OCI-LY7 (cell line): Measurements from ENCODE around the gene TAS1R2. TPM values are rescaled to one million over a fixed set of nuclear protein-coding genes. Genes with fewer than 3 reads are reported as not detected.

Experiments
- BruUV-seq: library from RNA; stranded (reverse); fragments of 400-500 nt; replicated peaks from 2 replicates; lab custom pipeline; 2021; lab: Mats Ljungman, UMichigan
- CTCF ChIA-PET: fragments of 300-600 bp; sonication (Branson Sonifier 250); formaldehyde crosslinking; loops from one replicate; lab custom pipeline; 2022; ENCODE audit warnings: antibody characterized with exemption; ENCODE audit not compliant: unreplicated experiment; lab: Charles Lee
- POLR2A ChIA-PET: fragments of 300-600 bp; sonication (Branson Sonifier 250); formaldehyde crosslinking; loops from one replicate; lab custom pipeline; 2022; ENCODE audit warnings: antibody characterized with exemption; lab: Charles Lee
- DNase-seq: peaks from one replicate; pipeline ENCODE4 v3.0.0-alpha.2; 2015; ENCODE audit warnings: low spot score
- H2AFZ ChIP-seq: fragments of 200-600 bp; sonication (generic), shearing (Covaris generic); 2 replicates; pipeline ENCODE4 v1.6.1; 2014; ENCODE audit warnings: mild to moderate bottlenecking, antibody characterized with exemption, low read length, moderate library complexity
- H3K27ac ChIP-seq: fragments of 200-600 bp; sonication (generic); 2 replicates; pipeline ENCODE4 v1.5.1; 2014; ENCODE audit warnings: mixed run types, low read depth, mild to moderate bottlenecking, moderate library complexity, low read length, inconsistent platforms; ENCODE audit not compliant: poor library complexity, severe bottlenecking
- H3K36me3 ChIP-seq: fragments of 200-600 bp; sonication (generic); 2 replicates; pipeline ENCODE4 v1.6.1; 2014; ENCODE audit warnings: mild to moderate bottlenecking, antibody characterized with exemption, low read length, moderate library complexity, mixed read lengths; ENCODE audit not compliant: insufficient read depth
- H3K4me1 ChIP-seq: fragments of 200-600 bp; sonication (generic); 2 replicates; pipeline ENCODE4 v1.5.1; 2014; ENCODE audit warnings: mild to moderate bottlenecking, low read length; ENCODE audit not compliant: insufficient read depth, poor library complexity, severe bottlenecking
- H3K4me2 ChIP-seq: fragments of 200-600 bp; sonication (generic); 2 replicates; pipeline ENCODE4 v1.6.1; 2014; ENCODE audit warnings: mild to moderate bottlenecking, low read length
- H3K4me3 ChIP-seq: fragments of 200-600 bp; sonication (generic); 2 replicates; pipeline ENCODE4 v1.5.1; 2014; ENCODE audit warnings: mild to moderate bottlenecking, low read depth, low read length; ENCODE audit not compliant: poor library complexity, severe bottlenecking
- H3K79me2 ChIP-seq: fragments of 200-600 bp; sonication (generic); 2 replicates; pipeline ENCODE4 v1.6.1; 2016; ENCODE audit warnings: low read depth, mild to moderate bottlenecking, low read length, moderate library complexity, mixed read lengths; ENCODE audit not compliant: insufficient read depth
- H3K9me2 ChIP-seq: fragments of 200-600 bp; sonication (generic); 2 replicates; pipeline ENCODE4 v1.6.1; 2016; ENCODE audit warnings: mild to moderate bottlenecking, low read length, mixed read lengths; ENCODE audit not compliant: insufficient read depth
- H3K9me3 ChIP-seq: fragments of 200-600 bp; sonication (generic); 2 replicates; pipeline ENCODE4 v1.6.1; 2014; ENCODE audit warnings: mild to moderate bottlenecking, mixed run types, low read length, mixed read lengths
- H4K20me1 ChIP-seq: fragments of 200-600 bp; sonication (generic); 2 replicates; pipeline ENCODE4 v1.6.1; 2014; ENCODE audit warnings: mild to moderate bottlenecking, antibody characterized with exemption, low read length, moderate library complexity, mixed read lengths; ENCODE audit not compliant: insufficient read depth
- EZH2phosphoT487 ChIP-seq: fragments of 200-600 bp; sonication (generic); IDR thresholded peaks from 2 replicates; pipeline ENCODE4 v1.6.1; 2018; ENCODE audit warnings: low read depth, borderline replicate concordance, mild to moderate bottlenecking, mixed run types, antibody characterized with exemption, low read length, moderate library complexity, mixed read lengths
- intact Hi-C: fragments of 100-400 bp; cut with micrococcal nuclease; formaldehyde crosslinking; loops from one replicate; pipeline ENCODE4 v1.10.0; 2022; ENCODE audit not compliant: unreplicated experiment
- total RNA-seq, 2 experiments: library from RNA; depleted of rRNA in 1 of 2; stranded (reverse); fragments of >200 nt in 1 of 2; shearing (Covaris generic) in 1 of 2; gene quantifications; 2 replicates each; pipeline ENCODE4 v1.2.3, GENCODE V29; 2014 to 2022
- TF ChIP-seq, protein P1 (sequence below): fragments of 200-600 bp; sonication (generic); conservative IDR thresholded peaks from 2 replicates; pipeline ENCODE4 v1.5.1; 2014; ENCODE audit warnings: mild to moderate bottlenecking, antibody characterized with exemption, low read length, moderate library complexity, mixed read lengths

Gene TAS1R2
- total RNA-seq, 2 experiments from 2014 or later = not detected

DNA sequence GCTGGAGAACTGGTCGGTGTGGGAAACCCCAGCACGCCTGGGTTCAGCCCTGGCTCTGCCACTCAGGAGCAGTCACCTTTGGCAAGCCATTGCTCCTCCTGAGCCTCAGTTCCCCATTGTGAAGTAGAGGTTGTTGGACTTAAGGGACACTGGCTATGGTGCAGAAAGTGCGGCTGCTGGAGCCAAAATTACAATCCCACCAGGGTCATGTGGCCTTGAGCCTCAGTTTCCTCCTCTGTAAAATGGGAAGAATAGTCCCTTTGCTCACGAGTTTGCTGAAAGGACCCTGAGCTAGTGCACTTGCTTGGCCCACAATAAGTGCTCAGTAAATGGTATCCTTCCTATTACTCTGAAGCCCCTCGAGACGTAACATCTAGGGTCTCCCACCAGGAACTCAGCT lies 14.6 kb upstream of the TAS1R2 start:
- H4K20me1 ChIP-seq = no peaks in the 10 kb centered on the region
- intact Hi-C loops = no loop called here
- TF ChIP-seq, protein P1, sequence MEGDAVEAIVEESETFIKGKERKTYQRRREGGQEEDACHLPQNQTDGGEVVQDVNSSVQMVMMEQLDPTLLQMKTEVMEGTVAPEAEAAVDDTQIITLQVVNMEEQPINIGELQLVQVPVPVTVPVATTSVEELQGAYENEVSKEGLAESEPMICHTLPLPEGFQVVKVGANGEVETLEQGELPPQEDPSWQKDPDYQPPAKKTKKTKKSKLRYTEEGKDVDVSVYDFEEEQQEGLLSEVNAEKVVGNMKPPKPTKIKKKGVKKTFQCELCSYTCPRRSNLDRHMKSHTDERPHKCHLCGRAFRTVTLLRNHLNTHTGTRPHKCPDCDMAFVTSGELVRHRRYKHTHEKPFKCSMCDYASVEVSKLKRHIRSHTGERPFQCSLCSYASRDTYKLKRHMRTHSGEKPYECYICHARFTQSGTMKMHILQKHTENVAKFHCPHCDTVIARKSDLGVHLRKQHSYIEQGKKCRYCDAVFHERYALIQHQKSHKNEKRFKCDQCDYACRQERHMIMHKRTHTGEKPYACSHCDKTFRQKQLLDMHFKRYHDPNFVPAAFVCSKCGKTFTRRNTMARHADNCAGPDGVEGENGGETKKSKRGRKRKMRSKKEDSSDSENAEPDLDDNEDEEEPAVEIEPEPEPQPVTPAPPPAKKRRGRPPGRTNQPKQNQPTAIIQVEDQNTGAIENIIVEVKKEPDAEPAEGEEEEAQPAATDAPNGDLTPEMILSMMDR = no peak
- no peak overlapping the region for H2AFZ ChIP-seq
- no peaks in the 10 kb centered on the region for H3K9me2 ChIP-seq
- no peak overlapping the region for H3K27ac ChIP-seq
- no peak overlapping the region for H3K4me2 ChIP-seq
- no peaks in the 10 kb centered on the region for H3K9me3 ChIP-seq
- no peak overlapping the region for H3K4me3 ChIP-seq
- ChIA-PET CTCF (no interaction called here), POLR2A (no interaction called here)
- BruUV-seq = no TSS peak
- no peaks in the 10 kb centered on the region for H3K79me2 ChIP-seq
- DNase-seq = no peak
- H3K4me1 ChIP-seq = no peaks in the 10 kb centered on the region
- H3K36me3 ChIP-seq = no peaks in the 10 kb centered on the region

DNA sequence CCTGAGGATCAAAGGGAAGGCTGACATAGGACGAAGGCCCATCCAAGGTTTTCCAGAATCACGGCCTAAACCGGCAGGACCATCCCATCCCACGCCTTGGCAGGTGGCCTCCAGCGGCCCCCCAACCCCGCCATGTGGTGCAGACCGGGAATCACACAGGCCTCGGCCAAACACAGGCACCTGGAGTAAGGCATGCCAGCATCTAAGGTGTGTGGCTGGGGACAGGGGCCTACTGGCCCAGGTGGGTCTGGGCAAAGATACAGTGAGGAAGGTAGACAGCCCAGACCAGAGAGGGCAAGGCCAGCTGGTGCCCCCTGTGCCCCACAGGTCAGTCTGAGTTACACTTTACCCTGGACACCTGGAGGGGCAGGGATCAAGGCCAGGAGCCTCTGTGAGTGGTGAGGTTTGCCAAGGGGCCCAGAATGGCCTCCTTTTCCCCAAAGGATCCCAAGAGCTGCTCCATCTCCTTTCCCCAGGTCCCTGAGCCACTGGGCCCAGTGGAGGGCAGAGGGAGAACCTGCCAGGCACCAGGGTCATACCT lies 12.7 kb upstream of the TAS1R2 start:
- intact Hi-C loops = no loop called here
- Histone ChIP-seq H3K9me3 (no peaks in the 10 kb centered on the region), H4K20me1 (no peaks in the 10 kb centered on the region), H3K4me2 (no peak overlapping the region), H3K79me2 (no peaks in the 10 kb centered on the region), H3K27ac (no peak overlapping the region), H3K4me3 (no peak overlapping the region), H3K9me2 (no peaks in the 10 kb centered on the region), H3K4me1 (no peaks in the 10 kb centered on the region), H2AFZ (no peak overlapping the region), H3K36me3 (no peaks in the 10 kb centered on the region)
- POLR2A ChIA-PET = no interaction called here
- DNase-seq = no peak
- no TSS peak for BruUV-seq
- CTCF ChIA-PET = interaction anchor here (0.5 kb wide), 1 partner anchor 1125 kb away, joined by 3 read pairs; no protein-coding TSS in a partner anchor
- TF ChIP-seq, protein P1 = no peak
- TF ChIP-seq EZH2phosphoT487 = no peak

GRCh38 chr1:18871401-18872070 lies 12.1 kb upstream of the TAS1R2 start:
- no peak overlapping the region for H3K4me2 ChIP-seq
- ChIA-PET POLR2A (no interaction called here), CTCF (interaction anchor here (0.5 kb wide), 1 partner anchor 1126 kb away, joined by 3 read pairs; no protein-coding TSS in a partner anchor)
- TF ChIP-seq, protein P1 = no peak
- TF ChIP-seq EZH2phosphoT487 = no peak
- H3K36me3 ChIP-seq = no peaks in the 10 kb centered on the region
- H3K9me3 ChIP-seq = no peaks in the 10 kb centered on the region
- no peaks in the 10 kb centered on the region for H3K4me1 ChIP-seq
- no peaks in the 10 kb centered on the region for H3K79me2 ChIP-seq
- no TSS peak for BruUV-seq
- H4K20me1 ChIP-seq = no peaks in the 10 kb centered on the region
- intact Hi-C loops = no loop called here
- no peak overlapping the region for H2AFZ ChIP-seq
- H3K27ac ChIP-seq = no peak overlapping the region
- no peaks in the 10 kb centered on the region for H3K9me2 ChIP-seq
- no peak overlapping the region for H3K4me3 ChIP-seq
- DNase-seq = no peak
